Caki2 (cell line): ENCODE results near the gene SLFN13. TPM values are rescaled to one million over a fixed set of nuclear protein-coding genes. Genes with fewer than 3 reads are reported as not detected.

Source experiments
- total RNA-seq: library from RNA; depleted of rRNA; stranded (reverse); fragments of >200 nt; shearing (Covaris generic); gene quantifications from 2 replicates; pipeline ENCODE4 v1.2.3, GENCODE V29; 2014; ENCODE audit warnings: low replicate concordance; rRNA removed

Gene SLFN13
- total RNA-seq, 1 experiment from 2014 or later = 19.0 TPM

Other genes starting within 250 kb of the SLFN13 start
- 2.3 and 4.7 TPM in 2 replicates for gene SLFN5, start 205.7 kb downstream of the SLFN13 start, total RNA-seq
- gene SLFN11, start 75.1 kb downstream of the SLFN13 start, total RNA-seq = 0.03 TPM in 1 of 2 replicates, not detected in the other
- gene SLFN12, start 16.3 kb downstream of the SLFN13 start, total RNA-seq = 7.8 and 13.2 TPM in 2 replicates
- gene SLFN12L, start 88.9 kb upstream of the SLFN13 start, total RNA-seq = not detected in 2 replicates
- gene SLFN14, start 112.1 kb upstream of the SLFN13 start, total RNA-seq = not detected in 2 replicates
- 5.6 and 10.5 TPM in 2 replicates for gene PEX12, start 129.8 kb upstream of the SLFN13 start, total RNA-seq
- gene AP2B1, start 138.6 kb upstream of the SLFN13 start, total RNA-seq = 118 and 135 TPM in 2 replicates